Astrocyte of the hippocampus (primary cell): Measurements from ENCODE around the gene TEX19.
"Not testable (repeated sequence)": the region's sequence is repeated elsewhere in the genome, so short reads cannot be mapped to it uniquely, and the experiment has no call there.

Experiments used
- DNase-seq: peaks from one replicate; pipeline ENCODE4 v3.0.0; 2011; ENCODE audit warnings: low read depth, low spot score

Gene TEX19

GRCh38 chr17:82354804-82355308, 4.2 kb upstream of the TEX19 start:
- DNase-seq: no peak

GRCh38 chr17:82355770-82356427, 3.1 kb upstream of the TEX19 start:
- peak; percentile 86 for DNase-seq

GRCh38 chr17:82356845-82357355, 2.1 kb upstream of the TEX19 start:
- DNase-seq: no peak

- no peak for DNase-seq
Observed at GRCh38 chr17:82357394-82357793, 1.7 kb upstream of the TEX19 start.

GRCh38 chr17:82359451-82360074, 516 bp downstream of the TEX19 start:
- DNase-seq: not testable (repeated sequence)

GRCh38 chr17:82361885-82362633, 3.0 kb downstream of the TEX19 start:
- no peak for DNase-seq

GRCh38 chr17:82365606-82366295, 6.7 kb downstream of the TEX19 start:
- no peak for DNase-seq

GRCh38 chr17:82366749-82367148, 7.7 kb downstream of the TEX19 start:
- no peak for DNase-seq

- no peak for DNase-seq
Observed at GRCh38 chr17:82367724-82368524, 8.9 kb downstream of the TEX19 start.

- no peak for DNase-seq
Observed at GRCh38 chr17:82369211-82369610, 10.2 kb downstream of the TEX19 start.

GRCh38 chr17:82370471-82371332, 11.7 kb downstream of the TEX19 start:
- no peak for DNase-seq

GRCh38 chr17:82371333-82372248, 12.5 kb downstream of the TEX19 start, which contains the start of gene UTS2R:
Gene UTS2R (plus strand): TSS chr17:82371765. CDS start chr17:82374325, 2,560 bp downstream.
- no peak for DNase-seq

GRCh38 chr17:82372249-82373071, 13.4 kb downstream of the TEX19 start:
- DNase-seq: no peak

GRCh38 chr17:82373072-82373452, 14.0 kb downstream of the TEX19 start:
- DNase-seq: not testable (repeated sequence)

GRCh38 chr17:82373731-82374625, 14.9 kb downstream of the TEX19 start:
- DNase-seq: no peak

GRCh38 chr17:82374626-82375331, 15.7 kb downstream of the TEX19 start:
- no peak for DNase-seq
